GM12872 (cell line): ENCODE data around the gene SPIRE1.

ENCODE experiments used
- CTCF ChIP-seq: IDR thresholded peaks from 3 replicates; pipeline ENCODE4 v1.5.1; 2011; ENCODE audit warnings: low read depth, mild to moderate bottlenecking, low read length, moderate library complexity; ENCODE audit not compliant: insufficient read depth

SPIRE1 gene

DNA sequence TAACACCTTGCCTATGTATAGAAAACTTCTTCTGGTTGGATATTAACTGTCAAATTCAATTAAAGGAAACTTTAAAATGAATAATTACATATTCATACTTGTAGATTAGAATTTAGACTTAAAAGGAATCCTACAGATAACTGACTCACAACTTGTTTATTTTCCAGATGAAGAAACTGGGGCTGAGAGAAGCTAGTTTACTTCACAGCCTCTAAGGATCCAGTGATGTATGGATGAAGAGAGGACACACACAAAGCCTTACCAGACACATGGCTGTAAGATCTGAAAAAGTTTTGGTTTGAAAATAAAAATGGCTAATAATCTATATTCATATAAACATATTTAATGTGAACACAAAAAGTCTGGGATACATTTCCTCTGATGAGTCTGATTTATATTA lies 177.9 kb downstream of the SPIRE1 start:
- no peak for TF ChIP-seq CTCF

DNA sequence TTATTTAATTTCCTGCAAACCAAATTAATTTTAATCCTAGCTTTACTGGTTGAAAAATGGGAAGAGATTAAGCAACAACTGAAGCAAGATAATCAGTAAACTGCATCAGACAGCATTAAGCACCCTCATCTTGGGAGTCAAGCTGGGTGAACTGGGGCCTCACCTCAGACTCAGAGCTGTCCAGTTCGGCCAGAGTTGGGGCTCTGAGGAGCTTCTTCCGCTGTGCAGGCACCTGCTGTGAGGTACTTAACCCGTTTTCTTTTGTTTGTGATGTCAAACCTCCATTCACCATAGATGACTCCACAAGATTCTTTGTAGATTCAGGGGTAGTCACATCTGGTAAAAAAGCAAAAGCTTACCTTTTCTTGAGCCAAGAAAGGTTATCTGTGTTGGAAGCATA lies 178.4 kb downstream of the SPIRE1 start:
- TF ChIP-seq CTCF, result no peak

- TF ChIP-seq CTCF, result no peak
Observed at GRCh38 chr18:12478269-12479047, 179.4 kb downstream of the SPIRE1 start.

DNA sequence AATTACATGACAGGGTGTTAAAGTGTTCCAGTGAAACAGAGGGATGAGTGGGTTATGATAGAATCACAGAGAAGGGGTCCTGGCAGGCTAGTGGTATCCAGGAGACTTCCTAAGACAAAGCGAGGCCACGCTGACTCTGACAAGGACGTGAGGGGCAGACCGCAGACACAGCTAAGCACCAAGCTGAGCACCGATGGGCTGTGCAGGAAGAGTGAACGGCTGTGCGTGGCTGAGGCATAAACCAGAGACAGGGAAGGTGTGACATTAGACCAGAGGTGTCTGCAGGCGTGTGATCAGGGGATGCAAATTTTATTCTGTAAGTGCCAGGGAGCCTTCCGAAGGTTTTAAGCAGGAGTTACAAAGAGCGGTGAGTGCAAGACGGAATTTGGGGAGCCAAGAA lies 180.3 kb downstream of the SPIRE1 start:
- TF ChIP-seq CTCF, result no peak

DNA sequence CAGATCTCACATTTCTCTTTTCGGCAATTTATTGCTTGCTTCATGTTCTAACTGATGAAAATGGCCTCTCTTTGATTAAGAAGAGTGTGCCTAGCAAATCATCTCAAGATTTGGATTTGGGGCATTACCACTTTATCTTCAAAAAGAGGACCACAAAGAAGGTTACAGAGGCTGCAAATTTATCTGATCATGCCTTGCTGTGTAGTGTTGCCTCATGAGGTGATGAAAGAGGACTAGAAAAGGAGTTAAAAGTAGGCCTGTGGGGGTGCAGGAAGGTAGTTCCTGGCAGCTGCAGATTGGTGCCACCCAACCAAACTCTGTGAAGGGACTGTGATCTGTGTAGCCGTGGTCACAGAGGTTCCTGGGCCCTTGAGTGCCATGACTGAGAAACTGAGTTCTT lies 181.0 kb downstream of the SPIRE1 start:
- no peak for TF ChIP-seq CTCF

GRCh38 chr18:12474876-12475275 lies 183.0 kb downstream of the SPIRE1 start:
- TF ChIP-seq CTCF, result no peak

GRCh38 chr18:12474146-12474545 lies 183.8 kb downstream of the SPIRE1 start:
- no peak for TF ChIP-seq CTCF
